Measurements from ENCODE around the gene PSMG3.
A peak's percentile ranks its signal among the peaks of the same experiment; 100 is the strongest.
"Not testable (repeated sequence)": the region's sequence is repeated elsewhere in the genome, so short reads cannot be mapped to it uniquely, and the experiment has no call there.

PSMG3 gene

DNA sequence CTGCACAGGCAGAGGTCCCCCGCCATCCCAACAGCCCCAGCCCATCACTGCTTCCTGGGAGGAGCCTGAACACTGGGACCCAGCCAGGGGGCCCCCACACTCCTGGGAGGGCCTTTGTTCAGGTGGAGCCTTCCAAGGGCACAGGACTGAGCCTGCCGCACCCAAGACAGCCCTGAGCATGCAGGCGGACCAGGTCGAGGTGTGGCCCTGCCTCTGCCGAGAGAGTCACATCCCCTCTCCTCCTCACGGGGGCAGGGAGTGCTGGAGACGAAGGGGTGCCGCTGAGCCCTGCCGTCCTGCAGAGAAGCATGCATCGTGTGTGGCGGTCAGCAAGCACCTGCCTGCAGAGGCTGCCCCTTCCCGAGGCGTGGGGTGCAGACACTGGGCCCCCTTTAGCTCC is 46.6 kb downstream of the PSMG3 start:
- ChIA-PET POLR2A (no interaction called here), CTCF (no interaction called here)
- TF ChIP-seq LEF1 (IDR thresholded peaks at IDR 0.05; ENCODE audit: borderline replicate concordance) (no peak), BHLHE40 (IDR thresholded peaks at IDR 0.05; ENCODE audit: borderline replicate concordance) (no peak), HDGF (IDR thresholded peaks at IDR 0.05; ENCODE audit: borderline replicate concordance) (no peak), ARNT (IDR thresholded peaks at IDR 0.05) (no peak), L3MBTL2 (conservative IDR thresholded peaks at IDR 0.05) (no peak), FOXM1 (IDR thresholded peaks at IDR 0.05; ENCODE audit: borderline replicate concordance) (no peak), FOXA1 (IDR thresholded peaks at IDR 0.05) (no peak), CTBP1 (IDR thresholded peaks at IDR 0.05; ENCODE audit: borderline replicate concordance) (no peak), SUZ12 (IDR thresholded peaks at IDR 0.05) (no peak), NFRKB (IDR thresholded peaks at IDR 0.05) (no peak), SP1 (IDR thresholded peaks at IDR 0.05) (no peak), ELF4 (IDR thresholded peaks at IDR 0.05) (no peak), TARDBP (IDR thresholded peaks at IDR 0.05) (no peak), FOXK2 (IDR thresholded peaks at IDR 0.05) (no peak)
- TF ChIP-seq, protein P1, sequence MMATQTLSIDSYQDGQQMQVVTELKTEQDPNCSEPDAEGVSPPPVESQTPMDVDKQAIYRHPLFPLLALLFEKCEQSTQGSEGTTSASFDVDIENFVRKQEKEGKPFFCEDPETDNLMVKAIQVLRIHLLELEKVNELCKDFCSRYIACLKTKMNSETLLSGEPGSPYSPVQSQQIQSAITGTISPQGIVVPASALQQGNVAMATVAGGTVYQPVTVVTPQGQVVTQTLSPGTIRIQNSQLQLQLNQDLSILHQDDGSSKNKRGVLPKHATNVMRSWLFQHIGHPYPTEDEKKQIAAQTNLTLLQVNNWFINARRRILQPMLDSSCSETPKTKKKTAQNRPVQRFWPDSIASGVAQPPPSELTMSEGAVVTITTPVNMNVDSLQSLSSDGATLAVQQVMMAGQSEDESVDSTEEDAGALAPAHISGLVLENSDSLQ (IDR thresholded peaks at IDR 0.05): no peak
- DNase-seq (ENCODE audit: extremely low spot score): no peak

DNA sequence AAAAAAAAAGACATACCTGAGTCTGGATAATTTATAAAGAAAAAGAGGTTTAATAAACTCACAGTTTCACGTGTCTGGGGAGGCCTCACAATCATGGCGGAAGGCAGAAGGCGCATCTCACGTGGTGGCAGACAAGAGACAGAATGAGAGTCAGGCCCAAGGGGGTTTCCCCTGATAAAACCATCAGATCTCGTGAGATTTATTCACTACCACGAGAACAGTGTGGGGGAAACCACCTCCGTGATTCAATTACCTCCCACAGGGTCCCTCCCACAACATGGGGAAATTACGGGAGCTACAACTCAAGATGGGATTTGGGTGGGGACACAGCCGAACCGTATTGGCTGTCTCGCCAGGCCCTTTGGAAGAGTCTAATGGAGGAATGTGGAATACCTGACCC is 48.4 kb downstream of the PSMG3 start:
- no peak for DNase-seq (ENCODE audit: extremely low spot score)
- CTCF ChIA-PET: no interaction called here
- TF ChIP-seq, protein P1 (IDR thresholded peaks at IDR 0.05): no peak
- no peak for TF ChIP-seq FOXA1 (IDR thresholded peaks at IDR 0.05)
- TF ChIP-seq ZNF384 (IDR thresholded peaks at IDR 0.05): no peak
- no peak for TF ChIP-seq ARNT (IDR thresholded peaks at IDR 0.05)
- no peak for TF ChIP-seq SUZ12 (IDR thresholded peaks at IDR 0.05)
- no peak for TF ChIP-seq NFRKB (IDR thresholded peaks at IDR 0.05)
- POLR2A ChIA-PET: interaction anchor here (1.5 kb wide), 1 partner anchor 12 kb away, joined by 4 read pairs; no protein-coding TSS in a partner anchor

DNA sequence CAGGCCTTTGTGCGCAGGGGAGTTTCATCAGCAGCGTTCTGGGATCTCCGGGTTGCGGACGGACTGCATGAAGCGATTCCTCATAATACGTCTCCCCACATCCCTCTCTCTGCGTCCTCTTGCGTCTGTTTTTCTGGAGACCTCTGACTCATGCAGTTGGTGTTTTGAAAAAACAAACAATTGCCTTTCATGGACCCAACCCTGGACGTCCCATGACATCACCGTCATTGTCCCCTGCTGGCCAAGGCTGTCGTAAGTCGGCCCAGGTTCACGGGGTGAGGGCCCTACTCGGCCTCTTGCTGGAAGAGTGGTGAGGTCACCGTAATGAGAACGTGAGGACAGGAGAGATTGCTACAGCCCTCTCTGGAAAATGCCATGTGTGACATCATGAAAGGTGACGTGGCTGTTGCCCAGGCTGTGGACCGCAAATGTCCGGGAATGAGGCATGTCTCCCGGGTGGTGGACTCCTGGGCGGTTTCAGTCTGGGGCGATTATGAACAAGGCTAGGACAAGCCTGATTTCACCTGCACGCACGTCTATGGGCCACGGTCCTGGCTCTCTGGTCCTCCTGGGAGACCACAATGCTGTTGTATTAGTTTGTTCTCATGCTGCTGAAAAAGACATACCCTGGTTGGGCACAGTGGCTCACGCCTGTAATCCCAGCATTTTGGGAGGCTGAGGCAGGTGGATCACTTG is 49.1 kb downstream of the PSMG3 start:
- peak; percentile 53 for DNase-seq (ENCODE audit: extremely low spot score)
- CTCF ChIA-PET: interaction anchor here (0.6 kb wide), 1 partner anchor 593 kb away, joined by 3 read pairs; no protein-coding TSS in a partner anchor
- POLR2A ChIA-PET: interaction anchor here (1.5 kb wide), 1 partner anchor 10 kb away, joined by 4 read pairs; no protein-coding TSS in a partner anchor
- TF ChIP-seq SUZ12 (IDR thresholded peaks at IDR 0.05) (no peak), L3MBTL2 (conservative IDR thresholded peaks at IDR 0.05) (no peak), NFRKB (IDR thresholded peaks at IDR 0.05) (no peak), ZNF384 (IDR thresholded peaks at IDR 0.05) (no peak), LEF1 (IDR thresholded peaks at IDR 0.05; ENCODE audit: borderline replicate concordance) (no peak), ARNT (IDR thresholded peaks at IDR 0.05) (no peak)

DNA sequence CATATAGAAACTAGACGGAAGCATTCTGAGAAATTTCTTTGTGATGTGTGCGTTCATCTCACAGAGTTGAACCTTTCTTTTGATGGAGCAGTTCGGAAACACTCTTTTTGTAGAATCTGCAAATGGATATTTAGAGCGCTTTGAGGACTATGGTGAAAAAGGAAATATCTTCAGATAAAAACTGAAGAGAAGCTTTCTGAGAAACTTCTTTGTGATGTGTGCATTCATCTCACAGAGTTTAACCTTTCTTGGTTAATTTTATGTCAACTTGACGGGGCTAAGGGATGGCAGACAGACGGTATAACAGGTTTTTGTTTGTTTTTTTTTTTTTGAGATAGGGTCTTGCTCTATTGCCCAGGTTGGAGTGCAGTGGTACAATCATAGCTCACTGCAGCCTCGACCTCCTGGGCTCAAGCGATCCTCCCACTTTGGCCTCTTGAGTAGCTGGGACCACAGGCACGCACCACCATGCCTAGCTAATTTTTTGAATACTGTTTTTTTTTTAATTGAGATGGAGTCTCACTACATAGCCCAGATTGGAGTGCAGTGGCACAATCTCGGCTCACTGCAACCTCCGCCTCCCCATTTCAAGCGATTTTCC is 50.4 kb downstream of the PSMG3 start:
- ChIA-PET CTCF (interaction anchor here (0.6 kb wide), 1 partner anchor 526 kb away, joined by 3 read pairs; no protein-coding TSS in a partner anchor), POLR2A (interaction anchor here (0.5 to 1.5 kb wide), 2 partner anchors 8 to 39 kb away, joined by 3 to 4 read pairs; no protein-coding TSS in a partner anchor)
- not testable (repeated sequence) for DNase-seq (ENCODE audit: extremely low spot score)

Measured in HEK293T (cell line).